Measurements from ENCODE around the gene UBE3D.

UBE3D gene, protein sequence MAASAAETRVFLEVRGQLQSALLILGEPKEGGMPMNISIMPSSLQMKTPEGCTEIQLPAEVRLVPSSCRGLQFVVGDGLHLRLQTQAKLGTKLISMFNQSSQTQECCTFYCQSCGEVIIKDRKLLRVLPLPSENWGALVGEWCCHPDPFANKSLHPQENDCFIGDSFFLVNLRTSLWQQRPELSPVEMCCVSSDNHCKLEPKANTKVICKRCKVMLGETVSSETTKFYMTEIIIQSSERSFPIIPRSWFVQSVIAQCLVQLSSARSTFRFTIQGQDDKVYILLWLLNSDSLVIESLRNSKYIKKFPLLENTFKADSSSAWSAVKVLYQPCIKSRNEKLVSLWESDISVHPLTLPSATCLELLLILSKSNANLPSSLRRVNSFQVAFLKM

GRCh38 chr6:83065511-83066192 is at the start of gene UBE3D:
Gene UBE3D, minus strand, starts transcription at chr6:83065841. Its CDS starts 123 bp downstream, at chr6:83065718.
- DNase-seq (ENCODE audit: low read depth): peak; percentile 35
- TF ChIP-seq CTCF (IDR thresholded peaks at IDR 0.05; ENCODE audit: control insufficient read depth, extremely low read depth, insufficient read depth): peak; percentile 97
- H3K4me3 ChIP-seq (ENCODE audit: low read depth, low read length): peak within 1 kb of the TSS; percentile 86

DNA sequence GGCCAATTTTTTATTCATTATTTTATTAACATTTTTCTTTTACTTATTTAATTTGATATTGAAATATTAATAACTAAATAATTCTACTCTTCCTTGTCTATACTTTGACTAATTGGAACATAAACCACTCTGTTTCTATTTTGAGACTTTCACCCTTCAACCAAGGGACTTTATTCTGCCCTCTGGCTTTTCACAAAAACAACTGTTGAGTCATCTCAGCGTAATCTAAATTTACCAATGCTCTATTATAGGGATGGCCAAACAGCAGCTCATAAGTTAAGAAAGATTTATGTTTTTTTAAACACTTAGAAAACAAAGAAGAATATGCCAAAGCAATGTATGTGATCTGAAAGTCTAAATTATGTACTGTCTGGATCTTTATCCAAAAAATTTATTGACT is 48.5 kb upstream of the UBE3D start:
- no peak for DNase-seq (ENCODE audit: low read depth)
- no peak for TF ChIP-seq CTCF (IDR thresholded peaks at IDR 0.05; ENCODE audit: control insufficient read depth, extremely low read depth, insufficient read depth)
- H3K4me3 ChIP-seq (ENCODE audit: low read depth, low read length): no peak overlapping the region

DNA sequence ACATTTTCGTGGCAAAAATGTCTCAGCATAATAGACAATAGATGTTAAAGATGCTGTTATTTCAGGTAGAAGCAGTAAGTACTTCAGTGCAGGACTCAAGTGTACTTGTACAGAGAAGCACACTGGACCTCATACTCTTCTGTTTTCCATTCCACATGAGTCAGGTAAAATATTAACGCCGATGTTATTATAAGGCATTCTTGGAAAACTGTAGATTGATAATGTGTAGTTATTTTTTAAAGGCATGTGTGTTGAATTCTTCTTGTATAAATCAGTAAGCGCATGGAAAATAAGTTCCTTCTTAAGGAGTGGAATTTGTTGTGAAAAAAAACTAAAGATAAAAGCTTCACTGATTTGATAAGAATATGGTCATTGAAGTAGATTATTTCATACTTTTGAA is 47.6 kb upstream of the UBE3D start:
- no peak for DNase-seq (ENCODE audit: low read depth)
- TF ChIP-seq CTCF (IDR thresholded peaks at IDR 0.05; ENCODE audit: control insufficient read depth, extremely low read depth, insufficient read depth): no peak
- H3K4me3 ChIP-seq (ENCODE audit: low read depth, low read length): no peak overlapping the region

GRCh38 chr6:83108378-83108777 is 42.7 kb upstream of the UBE3D start:
- DNase-seq (ENCODE audit: low read depth): no peak
- no peak overlapping the region for H3K4me3 ChIP-seq (ENCODE audit: low read depth, low read length)
- TF ChIP-seq CTCF (IDR thresholded peaks at IDR 0.05; ENCODE audit: control insufficient read depth, extremely low read depth, insufficient read depth): no peak

GRCh38 chr6:83098589-83098988 is 32.9 kb upstream of the UBE3D start:
- no peak for DNase-seq (ENCODE audit: low read depth)
- no peak for TF ChIP-seq CTCF (IDR thresholded peaks at IDR 0.05; ENCODE audit: control insufficient read depth, extremely low read depth, insufficient read depth)

GRCh38 chr6:83097675-83098074 is 32.0 kb upstream of the UBE3D start:
- no peak for DNase-seq (ENCODE audit: low read depth)
- H3K4me3 ChIP-seq (ENCODE audit: low read depth, low read length): no peak overlapping the region

More at GRCh38 chr6:83098589-83098988, 32.9 kb upstream of the UBE3D start:
- H3K4me3 ChIP-seq (ENCODE audit: low read depth, low read length): no peak overlapping the region

More at GRCh38 chr6:83097675-83098074, 32.0 kb upstream of the UBE3D start:
- TF ChIP-seq CTCF (IDR thresholded peaks at IDR 0.05; ENCODE audit: control insufficient read depth, extremely low read depth, insufficient read depth): no peak

Measured in LNCaP clone FGC (cell line).